Peyer's patch (tissue), 4 donors: ENCODE data around the gene GALM.

Experiments used
- POLR2A ChIP-seq, 2 donors: fragments of 450-650 bp; IDR thresholded peaks; one replicate each; pipeline ENCODE4 v1.5.1; 2017; ENCODE audit warnings: antibody characterized with exemption in 2 of 2, mild to moderate bottlenecking in 2 of 2, moderate library complexity in 2 of 2
- TF ChIP-seq, protein P1 (sequence below), 6 experiments: fragments of 450-650 bp in 4 of 6; fragments of 200-600 bp in 2 of 6; sonication (generic) in 1 of 6; IDR thresholded peaks; one replicate each; pipeline ENCODE4 v1.5.1; 2017 to 2019; ENCODE audit warnings: antibody characterized with exemption in 6 of 6, mild to moderate bottlenecking in 3 of 6, moderate library complexity in 1 of 6

DNA sequence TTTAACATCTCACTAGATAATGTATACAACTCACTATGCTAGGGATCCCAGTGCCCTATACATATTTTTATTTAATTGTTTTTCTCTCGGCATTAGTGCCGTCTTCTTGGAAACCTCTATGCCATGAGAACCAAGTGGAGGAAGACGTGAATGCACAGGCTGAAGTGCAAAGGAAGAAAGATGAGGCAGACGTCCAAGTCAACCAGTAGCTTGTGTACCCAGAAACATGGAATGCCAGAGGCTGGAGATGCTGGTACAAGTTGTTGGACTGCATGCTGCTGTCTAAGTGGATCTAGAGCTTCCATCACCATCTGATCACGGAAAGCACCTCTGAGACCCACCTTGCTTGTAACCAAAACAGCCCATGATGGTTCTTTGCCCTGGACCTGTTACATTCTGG lies 99.6 kb downstream of the GALM start:
- TF ChIP-seq, protein P1, sequence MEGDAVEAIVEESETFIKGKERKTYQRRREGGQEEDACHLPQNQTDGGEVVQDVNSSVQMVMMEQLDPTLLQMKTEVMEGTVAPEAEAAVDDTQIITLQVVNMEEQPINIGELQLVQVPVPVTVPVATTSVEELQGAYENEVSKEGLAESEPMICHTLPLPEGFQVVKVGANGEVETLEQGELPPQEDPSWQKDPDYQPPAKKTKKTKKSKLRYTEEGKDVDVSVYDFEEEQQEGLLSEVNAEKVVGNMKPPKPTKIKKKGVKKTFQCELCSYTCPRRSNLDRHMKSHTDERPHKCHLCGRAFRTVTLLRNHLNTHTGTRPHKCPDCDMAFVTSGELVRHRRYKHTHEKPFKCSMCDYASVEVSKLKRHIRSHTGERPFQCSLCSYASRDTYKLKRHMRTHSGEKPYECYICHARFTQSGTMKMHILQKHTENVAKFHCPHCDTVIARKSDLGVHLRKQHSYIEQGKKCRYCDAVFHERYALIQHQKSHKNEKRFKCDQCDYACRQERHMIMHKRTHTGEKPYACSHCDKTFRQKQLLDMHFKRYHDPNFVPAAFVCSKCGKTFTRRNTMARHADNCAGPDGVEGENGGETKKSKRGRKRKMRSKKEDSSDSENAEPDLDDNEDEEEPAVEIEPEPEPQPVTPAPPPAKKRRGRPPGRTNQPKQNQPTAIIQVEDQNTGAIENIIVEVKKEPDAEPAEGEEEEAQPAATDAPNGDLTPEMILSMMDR (IDR thresholded peaks at IDR 0.05), result no peak
- no peak for TF ChIP-seq POLR2A (IDR thresholded peaks at IDR 0.05)
